Upper lobe of left lung (tissue), 6 donors: ENCODE results near the gene CALN1. TPM values are rescaled to one million over a fixed set of nuclear protein-coding genes. Genes with fewer than 3 reads are reported as not detected.
"Not testable (repeated sequence)": the region's sequence is repeated elsewhere in the genome, so short reads cannot be mapped to it uniquely, and the experiment has no call there.

Experiments used
- ATAC-seq, 2 donors: fragments of 200-7000 bp; cut with Tn5 transposase; one replicate each; pipeline ENCODE4 v1.9.1; 2022; ENCODE audit warnings: mild to moderate bottlenecking in 2 of 2, moderate library complexity in 2 of 2; ENCODE audit not compliant: low FRiP score in 2 of 2
- DNase-seq, 2 donors: peaks; one replicate each; pipeline ENCODE4 v3.0.0-alpha.2; 2019 to 2020
- H3K27ac ChIP-seq, 4 donors: fragments of 200-600 bp; sonication (generic); one replicate each; pipeline ENCODE4 v1.5.1; 2016 to 2019
- H3K27me3 ChIP-seq, 4 donors: fragments of 200-600 bp; sonication (generic); one replicate each; pipeline ENCODE4 v1.5.1; 2017 to 2019
- H3K36me3 ChIP-seq, 4 donors: fragments of 200-600 bp; sonication (generic); one replicate each; pipeline ENCODE4 v1.5.1; 2016 to 2019
- H3K4me1 ChIP-seq, 4 donors: fragments of 200-600 bp; sonication (generic); one replicate each; pipeline ENCODE4 v1.5.1; 2018 to 2019
- H3K4me3 ChIP-seq, 4 donors: fragments of 200-600 bp; sonication (generic); one replicate each; pipeline ENCODE4 v1.5.1; 2017 to 2019; ENCODE audit warnings: mild to moderate bottlenecking in 2 of 4, moderate library complexity in 1 of 4
- H3K9me3 ChIP-seq, 4 donors: fragments of 200-600 bp; sonication (generic); one replicate each; pipeline ENCODE4 v1.5.1; 2018 to 2019
- EP300 ChIP-seq, 4 donors: sonication (generic); formaldehyde crosslinking; IDR thresholded peaks; one replicate each; pipeline ENCODE4 v1.5.1; 2017; ENCODE audit warnings: antibody characterized with exemption in 4 of 4, control low read depth in 2 of 4
- POLR2A ChIP-seq, 4 donors: fragments of 450-650 bp; IDR thresholded peaks; one replicate each; pipeline ENCODE4 v1.5.1; 2016 to 2017; ENCODE audit warnings: antibody characterized with exemption in 4 of 4, mild to moderate bottlenecking in 2 of 4
- POLR2AphosphoS5 ChIP-seq, 2 donors: sonication (generic); formaldehyde crosslinking; IDR thresholded peaks; one replicate each; pipeline ENCODE4 v1.5.1; 2017; ENCODE audit warnings: antibody characterized with exemption in 2 of 2
- WGBS, 2 donors: methylation state at CpG; one replicate each; pipeline ENCODE4 v1.1.5; 2017 to 2018; 5-methylcytosine and 5-hydroxymethylcytosine counted together
- total RNA-seq, 6 donors: library from RNA; depleted of rRNA in 4 of 6; stranded (reverse); fragments of >200 nt in 4 of 6; gene quantifications; one replicate each; pipeline versions ENCODE4 v1.1.0 to v1.2.1, GENCODE V29; 2016 to 2021
- TF ChIP-seq, protein P1 (sequence below), 6 experiments: fragments of 450-650 bp in 4 of 6; fragments of 200-600 bp in 2 of 6; sonication (generic) in 2 of 6; IDR thresholded peaks; one replicate each; pipeline ENCODE4 v1.5.1; 2016 to 2019; ENCODE audit warnings: antibody characterized with exemption in 6 of 6
- donor health status: DM: no; HTN: no; CAD: no; lungs with moderate emphysema.
- donor health status: DM: no; HTN: yes; CAD: no; lungs with severe emphysema.

The CALN1 gene
- total RNA-seq, 6 donors from 2014 or later, result 0.24 to 0.46 TPM; not detected in 4

DNA sequence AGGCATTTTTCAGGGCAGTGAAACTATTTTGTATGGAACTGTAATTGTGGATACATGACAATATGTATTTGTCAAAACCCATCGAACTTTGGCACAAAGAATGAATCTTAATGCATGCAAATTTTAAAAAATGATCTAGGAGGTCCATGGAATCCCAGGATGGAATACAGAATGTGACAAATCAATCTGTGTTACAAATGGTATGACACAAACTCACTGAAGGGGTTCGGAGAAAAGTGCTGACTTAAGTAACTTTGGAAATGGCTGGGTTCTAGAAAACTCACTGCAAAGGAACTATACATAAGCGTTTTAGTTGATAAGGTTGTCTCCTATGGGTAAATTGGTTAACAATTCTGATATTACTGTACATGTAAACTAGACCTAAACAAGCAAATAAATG, 26.0 kb downstream of the CALN1 start:
- Histone ChIP-seq H3K27ac (no peak overlapping the region), H3K4me1 (no peaks in the 10 kb centered on the region), H3K4me3 (no peak overlapping the region), H3K9me3 (no peaks in the 10 kb centered on the region), H3K27me3 (no peaks in the 10 kb centered on the region), H3K36me3 (no peaks in the 10 kb centered on the region)
- TF ChIP-seq POLR2A (IDR thresholded peaks at IDR 0.05) (no peak), EP300 (IDR thresholded peaks at IDR 0.05) (no peak), POLR2AphosphoS5 (IDR thresholded peaks at IDR 0.05) (no peak)
- TF ChIP-seq, protein P1, sequence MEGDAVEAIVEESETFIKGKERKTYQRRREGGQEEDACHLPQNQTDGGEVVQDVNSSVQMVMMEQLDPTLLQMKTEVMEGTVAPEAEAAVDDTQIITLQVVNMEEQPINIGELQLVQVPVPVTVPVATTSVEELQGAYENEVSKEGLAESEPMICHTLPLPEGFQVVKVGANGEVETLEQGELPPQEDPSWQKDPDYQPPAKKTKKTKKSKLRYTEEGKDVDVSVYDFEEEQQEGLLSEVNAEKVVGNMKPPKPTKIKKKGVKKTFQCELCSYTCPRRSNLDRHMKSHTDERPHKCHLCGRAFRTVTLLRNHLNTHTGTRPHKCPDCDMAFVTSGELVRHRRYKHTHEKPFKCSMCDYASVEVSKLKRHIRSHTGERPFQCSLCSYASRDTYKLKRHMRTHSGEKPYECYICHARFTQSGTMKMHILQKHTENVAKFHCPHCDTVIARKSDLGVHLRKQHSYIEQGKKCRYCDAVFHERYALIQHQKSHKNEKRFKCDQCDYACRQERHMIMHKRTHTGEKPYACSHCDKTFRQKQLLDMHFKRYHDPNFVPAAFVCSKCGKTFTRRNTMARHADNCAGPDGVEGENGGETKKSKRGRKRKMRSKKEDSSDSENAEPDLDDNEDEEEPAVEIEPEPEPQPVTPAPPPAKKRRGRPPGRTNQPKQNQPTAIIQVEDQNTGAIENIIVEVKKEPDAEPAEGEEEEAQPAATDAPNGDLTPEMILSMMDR (IDR thresholded peaks at IDR 0.05), result no peak
- DNase-seq, result no peak
- 82 to 85% methylated on average over 3 of the region's 3 CpGs for WGBS, 2 donors
- no peak for ATAC-seq

DNA sequence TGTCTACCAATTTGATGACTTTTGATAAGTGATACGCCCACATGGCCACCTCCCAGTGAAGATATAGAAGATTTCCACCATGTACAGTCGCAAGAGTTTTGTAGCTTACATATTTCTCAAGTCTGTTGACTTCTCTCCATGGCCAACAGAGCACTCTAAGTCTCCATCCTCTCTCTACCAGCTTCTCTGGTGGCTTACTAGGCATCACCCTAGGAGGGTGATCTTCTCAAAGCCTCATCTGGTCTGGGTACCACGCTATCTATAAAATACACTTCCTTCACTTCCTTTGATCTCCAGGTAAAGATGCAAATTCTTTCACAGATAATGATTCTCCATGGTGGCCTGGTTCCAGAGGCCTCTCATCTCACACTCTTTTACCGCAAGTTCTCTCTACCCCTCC, 49.9 kb downstream of the CALN1 start:
- TF ChIP-seq POLR2AphosphoS5 (IDR thresholded peaks at IDR 0.05) (no peak), POLR2A (IDR thresholded peaks at IDR 0.05) (no peak), EP300 (IDR thresholded peaks at IDR 0.05) (no peak)
- TF ChIP-seq, protein P1 (IDR thresholded peaks at IDR 0.05), result no peak
- Histone ChIP-seq H3K27ac (no peak overlapping the region), H3K9me3 (no peaks in the 10 kb centered on the region), H3K27me3 (no peaks in the 10 kb centered on the region), H3K4me1 (no peaks in the 10 kb centered on the region), H3K36me3 (no peaks in the 10 kb centered on the region), H3K4me3 (no peak overlapping the region)
- ATAC-seq (no peak), DNase-seq (no peak)
- 89% methylated on average over 4 of the region's 4 CpGs for WGBS, 2 donors

DNA sequence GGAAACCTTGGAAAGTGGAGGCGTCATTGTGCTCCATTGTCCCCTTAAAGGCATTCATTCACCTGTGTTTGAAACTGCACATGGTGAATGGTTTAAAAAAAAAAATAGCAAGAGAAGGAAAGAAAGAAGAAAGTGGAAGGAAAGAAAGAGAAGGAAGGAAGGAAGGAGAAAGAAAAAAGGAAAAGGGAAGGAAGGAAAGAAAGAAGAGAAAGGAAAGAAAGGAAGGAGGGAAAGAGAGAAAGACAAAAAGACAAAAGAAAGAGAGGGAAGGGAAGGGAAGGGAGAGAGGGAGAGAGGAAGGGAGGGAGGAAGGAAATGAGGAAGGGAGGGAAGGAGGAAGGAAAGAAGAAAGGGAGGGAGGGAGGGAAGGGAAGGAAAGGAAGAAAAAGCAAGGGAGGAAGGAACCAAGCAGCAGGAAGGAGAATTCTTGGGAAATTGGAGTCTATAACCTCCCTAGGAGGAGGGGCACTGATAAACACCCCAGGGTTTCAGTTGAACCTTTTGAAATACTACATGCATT, 66.9 kb downstream of the CALN1 start:
- Histone ChIP-seq H3K9me3 (no peaks in the 10 kb centered on the region), H3K4me3 (no peak overlapping the region), H3K4me1 (no peaks in the 10 kb centered on the region), H3K27ac (no peak overlapping the region), H3K27me3 (no peaks in the 10 kb centered on the region), H3K36me3 (no peaks in the 10 kb centered on the region)
- DNase-seq, result no peak
- 79 to 100% methylated on average over 1 of the region's 1 CpG for whole genome bisulfite sequencing, 2 donors
- TF ChIP-seq EP300 (IDR thresholded peaks at IDR 0.05), result no peak
- TF ChIP-seq POLR2AphosphoS5 (IDR thresholded peaks at IDR 0.05), result no peak
- no peak for TF ChIP-seq POLR2A (IDR thresholded peaks at IDR 0.05)
- TF ChIP-seq, protein P1 (IDR thresholded peaks at IDR 0.05), result no peak
- ATAC-seq, result no peak

DNA sequence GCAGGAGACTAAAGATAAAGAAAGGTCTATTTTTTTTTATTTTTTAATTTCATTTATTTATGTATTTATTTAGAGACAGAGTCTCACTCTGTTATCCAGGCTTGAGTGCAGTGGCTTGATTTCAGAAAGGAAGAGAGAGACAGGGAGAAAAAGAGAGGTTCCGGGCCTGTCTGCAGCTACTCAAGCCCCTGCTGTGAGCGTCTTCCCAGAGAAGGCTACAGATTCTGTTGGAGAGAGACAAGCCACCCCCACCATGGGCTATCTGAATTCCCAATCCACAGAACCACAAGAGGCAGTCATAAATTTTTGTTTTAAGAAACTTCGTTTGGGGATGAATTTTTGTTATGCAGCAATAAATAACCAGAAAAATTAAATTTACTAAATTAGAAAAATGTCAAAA, 68.1 kb downstream of the CALN1 start:
- DNase-seq (no peak), ATAC-seq (no peak)
- Histone ChIP-seq H3K9me3 (no peaks in the 10 kb centered on the region), H3K4me1 (no peaks in the 10 kb centered on the region), H3K4me3 (no peak overlapping the region), H3K27ac (no peak overlapping the region), H3K27me3 (no peaks in the 10 kb centered on the region), H3K36me3 (no peaks in the 10 kb centered on the region)
- TF ChIP-seq POLR2A (IDR thresholded peaks at IDR 0.05), result no peak
- TF ChIP-seq, protein P1 (IDR thresholded peaks at IDR 0.05), result no peak
- no peak for TF ChIP-seq EP300 (IDR thresholded peaks at IDR 0.05)
- TF ChIP-seq POLR2AphosphoS5 (IDR thresholded peaks at IDR 0.05), result no peak
- 62 to 72% methylated on average over 3 of the region's 3 CpGs for WGBS, 2 donors

DNA sequence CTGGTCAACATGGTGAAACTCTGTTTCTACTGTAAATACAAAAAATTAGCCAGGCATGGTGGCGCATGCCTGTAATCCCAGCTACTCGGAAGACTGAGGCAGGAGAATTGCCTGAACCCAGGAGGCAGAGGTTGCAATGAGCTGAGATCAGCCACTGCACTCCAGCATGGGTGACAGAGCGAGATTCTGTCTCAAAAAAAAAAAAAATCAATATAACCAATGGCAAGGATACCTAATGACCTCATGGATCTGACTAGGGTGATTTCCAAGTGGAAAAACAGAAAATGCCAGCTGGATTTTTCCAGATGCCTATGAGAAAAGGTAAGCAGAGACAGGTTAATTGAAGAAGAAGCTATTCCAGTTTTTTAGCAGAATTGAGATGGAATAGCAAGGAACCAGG, 68.8 kb downstream of the CALN1 start:
- not testable (repeated sequence) for H3K36me3 ChIP-seq, DNase-seq, H3K27ac ChIP-seq, H3K4me1 ChIP-seq, H3K27me3 ChIP-seq, ATAC-seq, H3K9me3 ChIP-seq, H3K4me3 ChIP-seq
- WGBS, 2 donors, result 85 to 91% methylated on average over 3 of the region's 3 CpGs
